ENCODE measurements around the gene MECP2.

DNA sequence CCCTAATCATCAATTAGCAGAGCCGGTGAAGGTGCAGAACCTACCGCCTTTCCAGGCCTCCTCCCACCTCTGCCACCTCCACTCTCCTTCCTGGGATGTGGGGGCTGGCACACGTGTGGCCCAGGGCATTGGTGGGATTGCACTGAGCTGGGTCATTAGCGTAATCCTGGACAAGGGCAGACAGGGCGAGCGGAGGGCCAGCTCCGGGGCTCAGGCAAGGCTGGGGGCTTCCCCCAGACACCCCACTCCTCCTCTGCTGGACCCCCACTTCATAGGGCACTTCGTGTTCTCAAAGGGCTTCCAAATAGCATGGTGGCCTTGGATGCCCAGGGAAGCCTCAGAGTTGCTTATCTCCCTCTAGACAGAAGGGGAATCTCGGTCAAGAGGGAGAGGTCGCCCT lies 43.2 kb upstream of the MECP2 start:
- TF ChIP-seq, protein P1, sequence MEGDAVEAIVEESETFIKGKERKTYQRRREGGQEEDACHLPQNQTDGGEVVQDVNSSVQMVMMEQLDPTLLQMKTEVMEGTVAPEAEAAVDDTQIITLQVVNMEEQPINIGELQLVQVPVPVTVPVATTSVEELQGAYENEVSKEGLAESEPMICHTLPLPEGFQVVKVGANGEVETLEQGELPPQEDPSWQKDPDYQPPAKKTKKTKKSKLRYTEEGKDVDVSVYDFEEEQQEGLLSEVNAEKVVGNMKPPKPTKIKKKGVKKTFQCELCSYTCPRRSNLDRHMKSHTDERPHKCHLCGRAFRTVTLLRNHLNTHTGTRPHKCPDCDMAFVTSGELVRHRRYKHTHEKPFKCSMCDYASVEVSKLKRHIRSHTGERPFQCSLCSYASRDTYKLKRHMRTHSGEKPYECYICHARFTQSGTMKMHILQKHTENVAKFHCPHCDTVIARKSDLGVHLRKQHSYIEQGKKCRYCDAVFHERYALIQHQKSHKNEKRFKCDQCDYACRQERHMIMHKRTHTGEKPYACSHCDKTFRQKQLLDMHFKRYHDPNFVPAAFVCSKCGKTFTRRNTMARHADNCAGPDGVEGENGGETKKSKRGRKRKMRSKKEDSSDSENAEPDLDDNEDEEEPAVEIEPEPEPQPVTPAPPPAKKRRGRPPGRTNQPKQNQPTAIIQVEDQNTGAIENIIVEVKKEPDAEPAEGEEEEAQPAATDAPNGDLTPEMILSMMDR (IDR thresholded peaks at IDR 0.05) = no peak
- TF ChIP-seq EZH2 (IDR thresholded peaks at IDR 0.05) = no peak

All from neural progenitor cell (in vitro differentiated cells).